Measurements from ENCODE around the gene ARNT2.

ARNT2 gene

GRCh38 chr15:80444680-80445251 is 40.6 kb downstream of the ARNT2 start:
- DNase-seq = no peak

DNA sequence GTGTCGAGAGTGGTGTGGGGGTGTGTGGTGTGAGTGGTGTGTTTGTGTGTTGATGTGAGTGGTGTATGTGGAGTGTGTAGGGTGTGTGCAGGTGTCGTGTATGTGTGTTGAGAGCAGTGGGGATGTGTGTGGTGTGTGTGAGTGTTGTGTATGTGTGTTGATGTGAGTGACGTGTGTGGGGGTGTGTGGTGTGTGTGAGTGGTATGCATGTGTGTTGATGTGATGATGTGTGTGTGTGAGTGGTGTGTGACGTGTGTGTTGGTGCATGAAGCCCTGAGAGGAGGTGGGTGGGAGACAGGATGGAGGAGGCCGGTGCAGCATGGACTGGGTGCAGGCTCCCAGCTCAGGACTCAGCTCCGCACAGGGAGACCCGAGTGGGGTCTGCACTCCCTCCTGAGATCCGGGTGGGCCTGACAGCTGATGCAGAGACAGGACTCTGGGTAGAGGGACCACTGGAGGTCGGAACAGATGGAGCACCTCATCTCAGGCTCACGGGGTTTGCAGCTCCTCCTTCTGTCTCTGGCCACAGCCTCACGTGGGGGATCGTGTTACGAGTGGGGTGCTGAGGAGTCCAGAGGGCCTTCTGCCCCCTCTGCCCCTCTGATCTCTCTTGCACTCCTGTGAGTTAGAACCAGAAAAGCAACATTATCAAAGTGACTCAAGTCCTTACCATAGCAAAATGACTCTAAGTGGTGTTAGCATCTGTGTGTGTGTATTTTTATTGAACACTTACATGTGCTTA is 41.3 kb downstream of the ARNT2 start:
- DNase-seq = no peak

DNA sequence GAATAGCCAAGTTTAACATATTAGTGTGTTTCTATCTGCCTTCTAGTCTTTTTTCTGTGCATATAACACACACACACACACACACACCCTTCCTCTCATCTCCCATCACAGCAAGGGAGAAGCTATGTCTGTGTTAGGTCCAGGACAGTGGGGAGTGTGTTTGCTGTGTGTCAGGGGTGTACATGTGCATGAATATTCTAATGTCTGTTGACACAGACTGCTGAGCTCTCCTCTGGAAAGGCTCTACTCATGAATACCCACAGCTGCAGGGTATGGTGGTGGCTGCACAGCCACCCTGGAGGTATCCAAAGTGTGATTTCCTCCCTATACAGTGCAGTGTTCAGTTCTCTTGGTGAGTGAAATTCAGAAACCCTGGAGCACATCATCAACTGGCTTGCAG is 42.9 kb downstream of the ARNT2 start:
- peak; percentile 36 for DNase-seq

GRCh38 chr15:80449825-80450224 is 45.6 kb downstream of the ARNT2 start:
- DNase-seq = no peak

- DNase-seq = no peak
Observed at GRCh38 chr15:80450811-80451321, 46.7 kb downstream of the ARNT2 start.

DNA sequence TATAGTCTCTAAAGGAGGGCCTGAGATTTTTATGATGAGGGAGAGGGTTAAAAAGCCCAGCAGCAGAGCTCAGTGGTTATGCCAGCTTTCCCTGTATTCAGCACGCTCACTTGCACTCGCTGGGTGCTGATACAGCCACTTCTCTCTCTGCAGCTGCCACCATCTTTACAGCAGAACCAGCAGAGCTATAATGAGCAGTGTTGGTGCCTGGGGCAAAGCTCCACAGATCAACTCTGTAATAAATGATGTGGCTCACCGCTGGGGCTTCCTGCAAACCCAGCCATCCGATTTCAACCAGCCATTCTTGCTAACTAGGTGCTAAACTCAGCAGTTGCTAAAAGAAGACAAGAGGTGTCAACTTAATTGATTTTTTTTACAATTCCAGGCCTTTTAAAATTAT is 48.0 kb downstream of the ARNT2 start:
- DNase-seq = peak; percentile 45

DNA sequence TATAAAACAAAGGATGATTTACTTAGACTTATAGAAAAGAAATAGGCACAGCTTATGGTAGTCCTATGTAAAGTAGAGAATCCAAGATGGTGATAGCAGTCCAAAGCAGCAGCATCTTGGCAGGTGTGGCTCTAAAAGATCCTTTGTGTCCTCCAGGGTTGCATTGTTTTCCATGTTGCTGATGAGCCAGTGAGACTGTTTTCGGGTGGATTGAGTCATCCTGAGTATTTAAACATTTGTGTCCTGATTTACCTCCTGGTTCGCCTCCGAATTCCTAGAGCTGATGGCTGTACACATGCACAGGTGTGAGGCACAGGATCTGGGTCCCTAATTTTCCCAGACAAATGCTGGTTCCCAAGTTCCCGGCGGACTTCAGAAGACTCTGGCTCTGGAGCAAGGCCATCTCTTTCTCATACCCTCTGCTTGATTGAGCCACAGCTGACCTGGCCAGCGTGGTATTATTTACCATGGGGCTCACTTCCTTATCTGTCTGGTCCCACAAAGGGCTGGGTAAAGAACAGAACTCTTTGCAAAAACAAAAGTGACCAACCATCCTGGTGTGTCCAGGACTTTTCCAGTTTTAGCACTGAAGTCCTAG is 51.0 kb downstream of the ARNT2 start:
- no peak for DNase-seq

DNA sequence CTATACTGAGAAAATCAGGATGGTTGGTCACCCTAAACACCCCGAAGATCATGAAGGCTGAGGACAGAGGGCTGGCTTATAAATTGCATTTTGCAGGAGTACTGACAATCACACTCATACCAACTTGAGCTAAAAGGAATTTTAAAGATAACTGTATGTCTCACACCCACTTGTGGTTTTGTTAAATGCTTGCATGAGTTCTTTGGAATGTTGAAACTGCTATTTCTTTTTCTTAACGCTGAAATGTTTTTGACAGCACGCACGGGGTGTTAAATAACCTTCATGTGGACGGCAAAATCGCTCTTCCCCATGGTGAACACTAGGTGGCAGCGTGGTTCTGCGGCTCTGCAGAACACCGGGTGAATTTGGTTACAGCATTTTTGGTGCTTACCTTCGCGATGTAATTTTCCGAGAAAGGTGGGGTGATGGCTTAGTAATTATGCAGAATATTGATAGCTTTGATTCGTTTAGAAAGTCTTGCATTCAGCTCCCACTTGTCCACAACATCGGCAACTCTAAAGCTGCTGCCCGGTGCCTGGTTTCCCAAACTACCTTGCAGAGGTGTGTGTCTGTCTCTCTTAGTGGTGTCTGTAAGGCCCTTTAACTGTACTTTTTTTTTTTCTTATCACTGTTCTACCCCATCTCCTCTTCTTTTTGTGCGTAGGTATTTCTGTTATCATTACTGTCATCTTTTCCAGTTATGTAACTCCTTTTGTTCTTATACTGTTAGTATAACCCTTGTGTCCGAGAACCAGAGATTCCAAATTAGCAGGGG is 51.7 kb downstream of the ARNT2 start:
- peak; percentile 57 for DNase-seq

DNA sequence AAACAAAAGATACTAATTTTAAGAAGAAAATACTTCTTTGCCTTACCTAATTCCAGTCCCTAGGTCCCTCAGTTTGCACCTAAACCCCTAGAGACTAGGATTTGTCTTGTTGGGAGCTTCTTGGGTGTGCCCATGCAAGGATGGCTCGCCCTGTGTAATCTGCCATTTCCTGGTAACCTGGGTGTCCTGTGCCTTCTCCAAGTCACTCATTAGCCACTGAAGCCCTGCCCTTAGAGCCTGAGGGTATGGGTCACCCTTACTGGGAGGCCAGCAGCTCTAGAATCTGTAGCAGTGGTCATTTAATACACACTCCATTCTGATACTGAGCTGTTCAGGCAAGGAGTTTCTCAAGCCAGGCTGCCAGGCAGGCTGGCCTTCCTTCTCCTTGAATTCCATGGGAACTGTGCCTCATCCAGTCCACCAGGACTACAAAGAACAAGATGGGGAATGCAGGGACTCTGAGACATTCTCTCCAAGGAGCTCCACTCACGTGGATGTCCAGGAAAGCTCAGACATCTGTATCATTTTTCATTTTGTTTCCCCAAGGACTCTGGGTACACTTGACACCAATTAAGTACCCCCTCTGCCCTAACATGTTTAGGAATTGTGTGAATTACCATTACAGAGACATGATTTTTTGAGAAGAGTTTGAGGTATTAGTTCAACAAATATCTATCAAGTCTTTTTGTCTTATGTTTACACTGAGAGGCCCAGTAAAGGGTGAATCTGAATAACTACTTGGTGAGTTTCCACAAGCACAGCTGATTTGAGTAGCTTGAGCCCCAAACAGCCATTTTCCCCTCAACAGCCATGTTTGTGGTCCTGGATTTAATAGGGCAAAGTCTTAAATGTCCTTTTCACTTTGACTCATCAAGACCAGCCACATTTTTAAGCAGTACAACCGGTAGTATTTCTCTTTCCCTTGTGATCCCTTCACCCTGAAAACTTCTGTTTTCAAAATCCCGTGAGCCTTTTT is 52.6 kb downstream of the ARNT2 start:
- DNase-seq = no peak

GRCh38 chr15:80457896-80458295 is 53.7 kb downstream of the ARNT2 start:
- no peak for DNase-seq

GRCh38 chr15:80458580-80458979 is 54.4 kb downstream of the ARNT2 start:
- no peak for DNase-seq

DNA sequence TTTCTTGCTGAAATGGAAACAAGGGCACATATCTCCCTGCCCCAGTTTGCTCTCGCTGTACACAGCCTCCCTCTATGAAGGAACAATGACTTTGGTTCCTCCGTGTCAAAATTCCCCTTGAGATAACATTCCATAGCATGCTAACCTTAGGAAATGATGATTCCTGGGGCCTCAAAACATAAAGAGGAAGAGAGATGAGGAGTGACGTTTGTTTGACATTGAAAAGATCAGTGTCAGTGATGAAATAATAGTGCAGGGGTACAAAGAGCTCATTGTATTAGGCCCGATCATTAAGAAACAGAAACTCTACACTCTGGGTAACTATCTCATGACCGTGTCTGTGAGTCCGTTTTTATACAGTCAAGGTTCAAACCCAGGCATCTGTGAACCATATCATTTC is 55.2 kb downstream of the ARNT2 start:
- DNase-seq = no peak

GRCh38 chr15:80459818-80460217 is 55.6 kb downstream of the ARNT2 start:
- DNase-seq = no peak

GRCh38 chr15:80461356-80462095 is 57.3 kb downstream of the ARNT2 start:
- DNase-seq = no peak

- no peak for DNase-seq
Observed at GRCh38 chr15:80462111-80462510, 57.9 kb downstream of the ARNT2 start.

GRCh38 chr15:80462836-80463512 is 58.8 kb downstream of the ARNT2 start:
- DNase-seq = no peak

GRCh38 chr15:80464951-80465625 is 60.9 kb downstream of the ARNT2 start:
- DNase-seq = no peak

GRCh38 chr15:80465626-80466005 is 61.4 kb downstream of the ARNT2 start:
- DNase-seq = no peak

- no peak for DNase-seq
Observed at GRCh38 chr15:80466543-80466942, 62.4 kb downstream of the ARNT2 start.

DNA sequence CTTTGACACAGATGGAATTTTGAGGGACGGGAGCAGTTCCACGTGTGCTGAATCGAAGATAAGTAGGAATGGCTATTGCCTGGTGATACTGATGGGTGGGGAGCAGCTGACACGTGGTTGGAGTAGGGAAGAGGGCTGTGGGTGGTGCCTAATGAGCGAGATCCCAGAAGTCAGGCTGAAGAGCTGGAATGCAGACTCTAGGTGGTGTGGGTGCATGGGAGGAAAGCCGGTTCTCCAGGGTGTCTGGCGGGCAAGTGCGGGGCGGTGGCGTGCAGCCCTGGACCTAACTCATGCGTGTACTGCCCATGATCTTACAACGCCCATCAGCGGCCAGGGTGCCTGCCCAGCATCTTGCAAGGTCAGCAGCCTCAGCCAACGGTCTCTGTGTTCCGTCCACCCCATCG is 63.1 kb downstream of the ARNT2 start:
- no peak for DNase-seq
